H1 (cell line): ENCODE measurements around the gene DLGAP5. TPM values are rescaled to one million over a fixed set of nuclear protein-coding genes. Genes with fewer than 3 reads are reported as not detected.

Source experiments
- CTCF ChIA-PET: fragments of 300-600 bp; sonication (Branson Sonifier 250); formaldehyde crosslinking; loops from one replicate; lab custom pipeline; 2021; ENCODE audit not compliant: partially characterized antibody; lab: Charles Lee
- POLR2A ChIA-PET: fragments of 300-600 bp; sonication (Branson Sonifier 250); formaldehyde crosslinking; loops from one replicate; lab custom pipeline; 2021; ENCODE audit warnings: inconsistent platforms; ENCODE audit not compliant: partially characterized antibody; lab: Charles Lee
- DNase-seq, 2 experiments: peaks; one replicate each; pipeline versions ENCODE4 v3.0.0 to v3.0.0-alpha.2; 2010 to 2022; ENCODE audit warnings: low spot score in 2 of 2, low read depth in 1 of 2, mixed read lengths in 1 of 2
- FAIRE-seq: peaks from 2 replicates; lab custom pipeline; 2011; peaks lifted over from hg19 to GRCh38; lab: Jason Lieb, UNC
- H2AFZ ChIP-seq: 2 replicates; pipeline ENCODE4 v1.8.1; 2012; ENCODE audit warnings: low read length, inconsistent platforms
- H2AK5ac ChIP-seq: 2 replicates; pipeline ENCODE4 v1.6.1; 2013; ENCODE audit warnings: low read depth, low read length
- H2BK120ac ChIP-seq: replicated peaks from 2 replicates; pipeline ENCODE3; 2013; ENCODE audit warnings: low read depth, low read length, inconsistent platforms
- H2BK12ac ChIP-seq: 2 replicates; pipeline ENCODE4 v1.6.1; 2013; ENCODE audit warnings: low read depth, low read length
- H2BK15ac ChIP-seq: 2 replicates; pipeline ENCODE4 v1.6.1; 2013; ENCODE audit warnings: low read length
- H2BK20ac ChIP-seq: 2 replicates; pipeline ENCODE4 v1.6.1; 2013; ENCODE audit warnings: low read length
- H2BK5ac ChIP-seq: 2 replicates; pipeline ENCODE4 v1.6.1; 2013; ENCODE audit warnings: low read depth, low read length
- H3K14ac ChIP-seq: 2 replicates; pipeline ENCODE4 v1.6.1; 2013; ENCODE audit warnings: inconsistent platforms; ENCODE audit not compliant: insufficient read length
- H3K18ac ChIP-seq: 2 replicates; pipeline ENCODE4 v1.6.1; 2013; ENCODE audit warnings: low read length; ENCODE audit errors: extremely low read depth
- H3K23ac ChIP-seq: 2 replicates; pipeline ENCODE4 v1.6.1; 2013; ENCODE audit warnings: inconsistent platforms; ENCODE audit not compliant: insufficient read length
- H3K23me2 ChIP-seq: 2 replicates; pipeline ENCODE4 v1.6.1; 2013; ENCODE audit warnings: low read depth, low read length
- H3K27ac ChIP-seq: 2 replicates; pipeline ENCODE4 v1.6.1; 2011; ENCODE audit warnings: low read depth, low read length, inconsistent platforms
- H3K27me3 ChIP-seq, 4 experiments: replicated peaks in 1 of 4; 1 replicate in 1 of 4; 2 replicates in 3 of 4; pipeline versions ENCODE4 v1.6.1 to v1.8.1; 2011 to 2013; ENCODE audit warnings: low read length in 3 of 4, mild to moderate bottlenecking in 3 of 4, inconsistent platforms in 2 of 4, mixed read lengths in 2 of 4, moderate library complexity in 1 of 4; ENCODE audit not compliant: control insufficient read depth in 3 of 4, insufficient read depth in 3 of 4; ENCODE audit errors: extremely low read depth in 1 of 4
- H3K36me3 ChIP-seq, 4 experiments: 2 replicates each; pipeline versions ENCODE4 v1.6.1 to v1.8.1; 2011 to 2013; ENCODE audit warnings: mild to moderate bottlenecking in 4 of 4, low read length in 3 of 4, moderate library complexity in 2 of 4, control low read depth in 1 of 4, inconsistent platforms in 1 of 4; ENCODE audit not compliant: insufficient read depth in 4 of 4, control insufficient read depth in 2 of 4
- H3K4ac ChIP-seq: replicated peaks from 2 replicates; pipeline ENCODE3; 2013; ENCODE audit warnings: low read length, low read depth, mixed read lengths, inconsistent platforms; ENCODE audit not compliant: insufficient read length
- H3K4me1 ChIP-seq, 4 experiments: replicated peaks in 1 of 4; 1 replicate in 1 of 4; 2 replicates in 3 of 4; pipeline versions ENCODE4 v1.6.1 to v1.8.1; 2011 to 2013; ENCODE audit warnings: low read length in 3 of 4, inconsistent platforms in 2 of 4, mixed read lengths in 1 of 4; ENCODE audit not compliant: insufficient read depth in 4 of 4, control insufficient read depth in 3 of 4
- H3K4me2 ChIP-seq, 2 experiments: 2 replicates each; pipeline versions ENCODE4 v1.6.1 to v1.8.1; 2011 to 2013; ENCODE audit warnings: low read depth in 2 of 2, low read length in 2 of 2, control low read depth in 1 of 2, inconsistent platforms in 1 of 2, mild to moderate bottlenecking in 1 of 2; ENCODE audit not compliant: insufficient read depth in 1 of 2
- H3K4me3 ChIP-seq, 4 experiments: fragments of 200-600, 300-600 bp in 1 of 4; sonication (generic), shearing (Covaris generic), sonication (Bioruptor Twin) in 1 of 4; 2 replicates each; pipeline versions ENCODE4 v1.5.1 to v1.8.1; 2011 to 2016; ENCODE audit warnings: low read length in 4 of 4, low read depth in 3 of 4, control low read depth in 2 of 4, inconsistent platforms in 2 of 4, mild to moderate bottlenecking in 2 of 4, mixed read lengths in 1 of 4, moderate library complexity in 1 of 4; ENCODE audit not compliant: insufficient read depth in 2 of 4; ENCODE audit errors: extremely low read depth in 1 of 4
- H3K56ac ChIP-seq: replicated peaks from 2 replicates; pipeline ENCODE3; 2013; ENCODE audit warnings: low read depth, mild to moderate bottlenecking, mixed read lengths, low read length, inconsistent platforms; ENCODE audit not compliant: insufficient read length
- H3K79me1 ChIP-seq: 2 replicates; pipeline ENCODE4 v1.6.1; 2013; ENCODE audit warnings: low read depth, low read length, control low read depth
- H3K79me2 ChIP-seq, 2 experiments: 2 replicates each; pipeline versions ENCODE4 v1.6.1 to v1.8.1; 2012 to 2013; ENCODE audit warnings: low read length in 2 of 2, mild to moderate bottlenecking in 2 of 2, inconsistent platforms in 1 of 2; ENCODE audit not compliant: insufficient read depth in 2 of 2, control insufficient read depth in 1 of 2
- H3K9ac ChIP-seq, 4 experiments: replicated peaks in 1 of 4; 1 replicate in 1 of 4; 2 replicates in 3 of 4; pipeline versions ENCODE4 v1.6.1 to v1.8.1; 2011 to 2013; ENCODE audit warnings: low read depth in 3 of 4, low read length in 3 of 4, control low read depth in 2 of 4, mild to moderate bottlenecking in 2 of 4, moderate library complexity in 2 of 4, inconsistent platforms in 1 of 4; ENCODE audit errors: extremely low read depth in 1 of 4
- H3K9me3 ChIP-seq, 2 experiments: 2 replicates each; pipeline versions ENCODE4 v1.6.1 to v1.8.1; 2012 to 2013; ENCODE audit warnings: mild to moderate bottlenecking in 2 of 2, moderate library complexity in 2 of 2, control low read depth in 1 of 2, inconsistent platforms in 1 of 2, low read depth in 1 of 2, low read length in 1 of 2, mixed read lengths in 1 of 2; ENCODE audit not compliant: insufficient read depth in 2 of 2
- H4K20me1 ChIP-seq, 2 experiments: replicated peaks in 1 of 2; 2 replicates each; pipeline versions ENCODE3 to v1.8.1; 2011 to 2013; ENCODE audit warnings: inconsistent platforms in 2 of 2, low read length in 2 of 2, mild to moderate bottlenecking in 1 of 2; ENCODE audit not compliant: insufficient read depth in 2 of 2, control insufficient read depth in 1 of 2
- H4K5ac ChIP-seq: 2 replicates; pipeline ENCODE4 v1.6.1; 2013; ENCODE audit warnings: low read length, low read depth, mixed read lengths, inconsistent platforms; ENCODE audit not compliant: insufficient read length
- H4K8ac ChIP-seq: 2 replicates; pipeline ENCODE4 v1.8.0; 2013; ENCODE audit warnings: mild to moderate bottlenecking, moderate library complexity, low read length, inconsistent platforms; ENCODE audit not compliant: insufficient read depth; ENCODE audit errors: extremely low read depth
- H4K91ac ChIP-seq: replicated peaks from 2 replicates; pipeline ENCODE3; 2013; ENCODE audit warnings: low read length, mixed read lengths, inconsistent platforms; ENCODE audit not compliant: insufficient read length
- HDAC2 ChIP-seq, 2 experiments: fragments of 300-600 bp in 1 of 2; sonication (generic) in 1 of 2; IDR thresholded peaks; 2 replicates each; pipeline ENCODE4 v1.6.1; 2011 to 2012; ENCODE audit warnings: low read depth in 2 of 2, low read length in 2 of 2, mild to moderate bottlenecking in 2 of 2, moderate library complexity in 2 of 2, borderline replicate concordance in 1 of 2, inconsistent platforms in 1 of 2
- WGBS, 2 experiments: shearing (Covaris generic) in 1 of 2; methylation state at CpG; one replicate each; pipeline versions ENCODE4 v1.1.6 to v1.1.7; 2013 to 2015; ENCODE audit warnings: low lambda C conversion rate in 2 of 2, mixed read lengths in 2 of 2, inconsistent platforms in 1 of 2, low coverage in 1 of 2, missing lambda C conversion rate in 1 of 2; ENCODE audit not compliant: insufficient replicate concordance in 2 of 2, insufficient coverage in 1 of 2, insufficient read length in 1 of 2; ENCODE audit errors: extremely low coverage in 1 of 2, missing lambda C conversion rate in 1 of 2; 5-methylcytosine and 5-hydroxymethylcytosine counted together
- polyA plus RNA-seq, 7 experiments: library from polyadenylated mRNA; depleted of rRNA in 3 of 7; stranded (reverse) in 5 of 7; unstranded in 2 of 7; fragments of >200 nt in 5 of 7; fragments of 200-250 nt in 2 of 7; gene quantifications; 1 replicate in 5 of 7; 2 replicates in 1 of 7; 4 replicates in 1 of 7; pipeline versions ENCODE4 v1.2.1 to v1.2.3, GENCODE V29; 2011 to 2013; ENCODE audit warnings: missing spikeins in 2 of 7, mixed read lengths in 2 of 7
- total RNA-seq: library from RNA; stranded (reverse); fragmentation: NEBNext Ultra II Directional; extraction: Animal tissue kit (Norgen Biotek cat#: 25700); gene quantifications from 2 replicates; pipeline ENCODE4 v1.2.1, GENCODE V29; 2021

DLGAP5 gene
- total and polyA plus RNA-seq, 2 of the 8 experiments (the other 6 are each of a cell fraction or from before 2014, with no cell fraction given): 16.9 to 155 TPM

DNA sequence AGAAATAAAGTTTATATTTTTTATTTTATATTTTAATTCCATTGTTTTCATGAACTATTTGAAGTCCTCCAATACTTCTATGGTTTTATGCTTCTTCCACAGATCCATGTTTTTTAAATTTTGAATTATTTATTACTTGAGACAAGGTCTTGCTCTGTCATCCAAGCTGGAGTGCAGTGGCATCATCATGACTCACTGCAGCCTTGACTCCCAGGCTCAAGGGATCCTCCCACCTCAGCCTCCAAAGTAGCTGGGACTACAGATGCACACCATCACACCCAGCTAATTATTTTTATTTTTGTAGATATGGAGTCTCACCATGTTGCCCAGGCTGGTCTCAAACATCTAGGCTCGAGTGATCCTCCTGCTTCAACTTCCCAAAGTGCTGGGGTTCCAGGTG lies 28.8 kb upstream of the DLGAP5 start:
- ChIA-PET CTCF (no interaction called here), POLR2A (no interaction called here)

More for the DNA sequence above, 28.8 kb upstream of the DLGAP5 start:
- H3K23me2 ChIP-seq: no peaks in the 10 kb centered on the region
- H3K4ac ChIP-seq: no peak overlapping the region
- H4K5ac ChIP-seq: no peak overlapping the region
- no peak overlapping the region for H2BK15ac ChIP-seq
- no peak overlapping the region for H4K8ac ChIP-seq
- TF ChIP-seq HDAC2 (IDR thresholded peaks at IDR 0.05; ENCODE audit: borderline replicate concordance in 1 of 2, low read depth in 2 of 2, low read length in 2 of 2): no peak
- H3K14ac ChIP-seq: no peak overlapping the region
- DNase-seq (no peak), FAIRE-seq (no peak)
- H2AK5ac ChIP-seq: no peak overlapping the region
- H4K91ac ChIP-seq: no peak overlapping the region
- H4K20me1 ChIP-seq: no peaks in the 10 kb centered on the region
- no peak overlapping the region for H3K18ac ChIP-seq
- no peak overlapping the region for H2BK120ac ChIP-seq
- H3K27me3 ChIP-seq: peaks cover 0 to 1% (median 0%) of the 10 kb centered on the region in 4 experiments; a peak in 1 of 7 replicates
- no peak overlapping the region for H2BK12ac ChIP-seq
- no peak overlapping the region for H2BK5ac ChIP-seq
- H3K79me1 ChIP-seq: no peaks in the 10 kb centered on the region
- no peak overlapping the region for H3K4me3 ChIP-seq
- H3K27ac ChIP-seq: no peak overlapping the region
- no peak overlapping the region for H3K4me2 ChIP-seq
- no peaks in the 10 kb centered on the region for H3K4me1 ChIP-seq
- H3K23ac ChIP-seq: no peak overlapping the region
- no peaks in the 10 kb centered on the region for H3K79me2 ChIP-seq
- no peak overlapping the region for H3K56ac ChIP-seq
- H3K9ac ChIP-seq: no peak overlapping the region
- H3K36me3 ChIP-seq: no peaks in the 10 kb centered on the region
- no peak overlapping the region for H2AFZ ChIP-seq
- 100% methylated on average over 1 of the region's 1 CpG; no CpG with 5 or more reads in 1 of the 2 experiments for WGBS, 2 experiments
- no peak overlapping the region for H2BK20ac ChIP-seq
- no peaks in the 10 kb centered on the region for H3K9me3 ChIP-seq
